SW 1271 (cell line): Measurements from ENCODE around the gene LRIG2.

Experiments
- DNase-seq, 2 experiments: peaks; one replicate each; lab custom pipeline; 2025; lab: John Stamatoyannopoulos, UW

LRIG2 gene

GRCh38 chr1:113170519-113170918, 97.5 kb downstream of the LRIG2 start:
- DNase-seq = no peak

DNA sequence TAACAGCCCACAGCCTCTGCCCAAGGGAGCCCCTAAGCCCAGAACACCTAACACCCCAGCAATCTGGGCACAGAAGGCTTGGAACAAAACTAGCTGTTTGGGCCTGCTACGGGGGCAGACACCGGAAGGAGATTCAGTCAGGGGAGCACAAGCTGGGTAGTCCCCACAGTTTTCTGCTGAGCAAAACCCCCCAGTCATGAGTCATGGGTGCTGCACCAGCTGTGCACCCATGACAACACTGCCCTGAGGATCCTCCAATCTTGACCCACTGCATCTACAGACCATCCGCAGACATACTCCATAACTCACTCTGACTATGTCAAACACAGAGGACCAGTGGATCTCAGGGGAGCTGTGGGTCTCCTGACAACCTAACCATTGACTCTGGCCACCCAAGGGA, 105.1 kb downstream of the LRIG2 start:
- no peak for DNase-seq

DNA sequence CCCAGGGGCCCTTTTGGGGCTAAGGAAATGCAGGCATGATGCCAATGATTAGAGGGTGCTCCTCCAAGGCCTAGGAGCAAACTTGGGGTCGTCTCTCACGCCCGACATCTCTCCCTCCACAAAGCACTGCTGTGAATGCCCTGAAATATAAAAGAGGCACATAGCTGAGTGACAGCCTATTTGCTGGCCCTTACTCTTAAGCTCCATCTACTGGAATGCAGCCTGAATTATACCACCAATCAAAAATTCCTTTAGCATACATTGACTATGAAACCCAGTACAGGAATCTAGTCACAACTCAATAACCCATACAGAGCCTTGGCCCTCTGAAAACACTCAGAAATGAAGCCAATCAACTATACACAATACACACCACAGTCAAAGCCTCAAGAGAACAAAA, 105.5 kb downstream of the LRIG2 start:
- DNase-seq = no peak
